Stimulated activated CD4-positive, alpha-beta T cell treated with anti-CD3 and anti-CD28 coated beads, Interleukin-2, amount 100 ng/mL, for 4 hours (primary cell): Measurements from ENCODE around the gene ZNF529.

ENCODE experiments used
- DNase-seq: peaks from one replicate; pipeline ENCODE4 v3.0.0-alpha.2; 2020; ENCODE audit warnings: low read depth

Gene ZNF529

DNA sequence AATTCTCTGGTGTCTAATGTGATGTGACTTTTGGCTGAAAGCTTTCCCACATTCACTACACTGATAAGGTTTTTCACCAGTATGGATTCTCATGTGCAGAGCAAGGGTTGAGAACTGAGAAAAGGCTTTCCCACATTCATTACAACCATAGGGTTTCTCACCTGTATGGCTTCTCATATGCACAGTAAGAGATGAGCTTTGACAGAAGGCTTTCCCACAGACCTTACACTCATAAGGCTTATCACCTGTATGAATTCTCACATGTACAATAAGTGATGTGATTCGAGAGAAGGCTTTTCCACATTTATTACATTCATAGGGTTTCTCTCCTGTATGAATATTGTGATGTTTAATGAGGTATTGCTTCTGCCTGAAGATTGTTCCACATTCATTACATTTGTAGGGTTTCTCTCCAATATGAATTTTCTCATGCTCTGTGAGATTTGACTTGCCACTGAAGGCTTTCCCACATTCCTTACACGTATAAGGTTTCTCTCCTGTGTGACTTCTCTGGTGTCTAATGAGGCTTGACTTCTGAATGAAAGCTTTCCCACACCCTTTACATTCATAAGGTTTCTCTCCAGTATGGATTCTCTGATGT lies 59.0 kb downstream of the ZNF529 start:
- no peak for DNase-seq

DNA sequence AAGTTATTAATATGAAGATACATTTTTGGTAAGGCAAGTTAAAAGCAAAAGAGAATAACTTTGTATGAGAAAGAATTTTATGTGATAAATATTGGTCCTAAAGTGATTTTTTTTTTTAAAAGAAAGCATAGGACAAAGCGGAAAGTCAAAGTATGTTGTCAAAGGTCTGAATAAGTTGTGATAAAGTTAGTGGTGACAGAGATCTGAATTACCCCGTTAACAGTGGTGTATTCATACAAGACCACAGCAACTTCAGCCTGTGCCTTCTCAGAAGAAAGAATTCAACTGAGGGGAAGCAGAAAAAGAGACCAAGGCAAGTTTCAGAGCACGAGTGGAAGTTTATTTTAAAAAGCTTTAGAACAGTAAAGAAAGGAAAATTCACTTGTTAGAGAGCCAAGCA lies 64.8 kb downstream of the ZNF529 start:
- no peak for DNase-seq

DNA sequence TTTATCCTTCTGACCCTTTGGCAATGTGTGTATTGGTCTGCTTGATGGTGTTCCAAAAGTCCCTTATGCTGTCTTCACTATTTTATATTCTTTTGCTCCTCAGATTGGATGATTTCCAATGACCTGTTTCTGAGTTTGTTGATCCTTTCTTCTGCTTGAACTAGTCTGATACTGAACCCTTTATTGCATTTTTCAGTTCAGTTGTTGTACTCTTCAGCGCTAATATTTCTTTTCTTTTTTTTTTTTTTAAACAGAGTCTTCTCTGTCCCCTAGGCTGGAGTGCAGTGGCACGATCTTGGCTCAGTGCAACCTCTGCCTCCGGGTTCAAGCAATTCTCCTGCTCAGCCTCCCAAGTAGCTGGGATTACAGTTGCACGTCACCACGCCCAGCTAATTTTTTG lies 71.1 kb downstream of the ZNF529 start:
- DNase-seq, result no peak

DNA sequence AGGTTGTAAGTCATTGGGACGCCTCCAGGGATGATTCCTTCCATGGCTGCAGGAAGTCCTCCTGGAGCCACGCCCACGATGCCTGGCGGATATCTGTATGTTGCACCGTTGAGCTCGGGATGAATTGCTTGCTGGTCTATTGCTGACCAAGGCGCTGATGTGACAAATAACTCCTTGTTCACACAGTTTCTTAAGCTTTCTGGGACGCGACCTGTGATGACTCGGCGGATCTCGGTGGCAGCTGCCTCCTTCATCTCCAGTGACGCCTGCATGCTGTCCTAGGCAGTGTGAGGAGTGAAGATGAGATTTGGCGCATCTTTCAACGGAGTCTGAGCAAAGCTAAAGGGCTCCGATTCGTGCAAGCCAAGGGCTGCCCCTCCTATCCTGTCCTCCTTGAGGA lies 76.1 kb downstream of the ZNF529 start:
- no peak for DNase-seq
